ENCODE results near the gene FNTB.

- TF ChIP-seq EZH2 (IDR thresholded peaks at IDR 0.05; ENCODE audit: borderline replicate concordance, low read length) (no peak), CTCF (conservative IDR thresholded peaks at IDR 0.05 in 1 of 2, IDR thresholded peaks at IDR 0.05 in 1 of 2; ENCODE audit: extremely low read depth in 1 of 2, insufficient read depth in 1 of 2, low read depth in 1 of 2, low read length in 2 of 2) (no peak)
Measured at GRCh38 chr14:65106736-65107135, 120.0 kb downstream of the FNTB start.

Measured in mammary epithelial cell (primary cell).